Choroid plexus epithelial cell (primary cell): ENCODE measurements around the gene KCNQ5.

Source experiments
- DNase-seq: peaks from one replicate; pipeline ENCODE4 v3.0.0-alpha.2; 2010; ENCODE audit warnings: low read depth
- H3K4me3 ChIP-seq: 2 replicates; pipeline ENCODE4 v1.5.1; 2011; ENCODE audit warnings: low read depth, mild to moderate bottlenecking, control low read depth, low read length, moderate library complexity
- CTCF ChIP-seq: conservative IDR thresholded peaks from 2 replicates; pipeline ENCODE4 v1.5.1; 2011; ENCODE audit warnings: low read depth, mild to moderate bottlenecking, control low read depth, inconsistent platforms, low read length, moderate library complexity

Gene KCNQ5

GRCh38 chr6:73109659-73110058 lies 487.8 kb downstream of the KCNQ5 start:
- H3K4me3 ChIP-seq: no peak overlapping the region
- TF ChIP-seq CTCF: no peak
- no peak for DNase-seq

GRCh38 chr6:73116330-73116729 lies 494.5 kb downstream of the KCNQ5 start:
- DNase-seq: no peak
- TF ChIP-seq CTCF: no peak
- H3K4me3 ChIP-seq: no peak overlapping the region

- peak; percentile 29 for DNase-seq
- peak; percentile 38 for TF ChIP-seq CTCF
- H3K4me3 ChIP-seq: no peak overlapping the region
These were observed 499.6 kb downstream of the KCNQ5 start for GRCh38 chr6:73121421-73121993.

GRCh38 chr6:73123632-73124329 lies 501.9 kb downstream of the KCNQ5 start:
- TF ChIP-seq CTCF: no peak
- no peak overlapping the region for H3K4me3 ChIP-seq
- no peak for DNase-seq

GRCh38 chr6:73129653-73130443 lies 508.0 kb downstream of the KCNQ5 start:
- no peak overlapping the region for H3K4me3 ChIP-seq
- peak; percentile 100 for TF ChIP-seq CTCF
- DNase-seq: peak; percentile 80

- no peak overlapping the region for H3K4me3 ChIP-seq
- TF ChIP-seq CTCF: no peak
- no peak for DNase-seq
These were observed 509.8 kb downstream of the KCNQ5 start for GRCh38 chr6:73131706-73132105.
